AG04449 (cell line): ENCODE measurements around the gene PRMT7.

ENCODE experiments used
- CTCF ChIA-PET: fragments of 350-600 bp; formaldehyde crosslinking; extraction: SDS; loops from one replicate; lab custom pipeline; 2021; ENCODE audit warnings: antibody characterized with exemption; lab: Yijun Ruan, JAX
- POLR2A ChIA-PET: fragments of 400-600, 350-600 bp; formaldehyde crosslinking; extraction: SDS; loops from one replicate; lab custom pipeline; 2020; ENCODE audit warnings: antibody characterized with exemption, inconsistent platforms; lab: Yijun Ruan, JAX
- DNase-seq: peaks from one replicate; pipeline ENCODE4 v3.0.0-alpha.2; 2010; ENCODE audit warnings: low read depth, low spot score
- H3K4me3 ChIP-seq: 2 replicates; pipeline ENCODE4 v1.5.1; 2011; ENCODE audit warnings: low read depth, mild to moderate bottlenecking, control low read depth, low read length
- TF ChIP-seq, protein P1 (sequence below): IDR thresholded peaks from one replicate; pipeline ENCODE4 v1.5.1; 2011; ENCODE audit warnings: mild to moderate bottlenecking, moderate library complexity, low read length, control low read depth, inconsistent platforms; ENCODE audit not compliant: insufficient read depth; ENCODE audit errors: missing control alignments

PRMT7 gene

DNA sequence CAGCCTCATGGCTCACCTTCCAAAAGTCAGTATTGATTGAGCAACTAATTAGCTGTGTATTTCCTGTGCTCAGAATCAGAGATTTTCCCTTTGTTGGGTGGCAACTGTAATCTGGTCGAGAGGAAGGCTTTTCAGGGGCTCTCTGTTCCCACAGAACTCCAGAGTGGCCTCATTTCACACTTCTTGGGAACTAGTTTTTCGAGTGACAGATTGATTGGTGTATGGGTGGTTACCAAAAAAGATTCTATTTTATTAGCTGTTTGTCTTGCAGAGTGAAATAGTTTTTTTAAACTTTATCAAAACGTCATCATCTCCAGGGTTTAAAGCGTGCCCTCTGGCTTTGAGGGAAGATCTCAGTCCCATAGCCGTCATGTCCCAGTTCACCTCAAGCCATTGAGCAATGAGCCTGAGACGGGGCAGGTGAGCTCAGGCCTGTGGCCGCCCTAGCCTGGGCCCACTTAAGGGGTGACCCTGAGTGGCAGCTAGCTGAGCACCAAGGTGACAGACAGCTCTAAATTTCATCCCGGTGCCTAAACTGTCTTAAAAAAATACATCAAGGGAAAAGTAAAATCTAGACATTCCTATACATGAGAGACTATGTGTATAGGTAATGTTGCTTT is 84.5 kb downstream of the PRMT7 start:
- ChIA-PET CTCF (interaction anchor here (1.4 to 12.7 kb wide), 12 partner anchors 8 to 134 kb away, joined by 3 to 230 read pairs (median 14); no protein-coding TSS in a partner anchor), POLR2A (no interaction called here)
- TF ChIP-seq, protein P1, sequence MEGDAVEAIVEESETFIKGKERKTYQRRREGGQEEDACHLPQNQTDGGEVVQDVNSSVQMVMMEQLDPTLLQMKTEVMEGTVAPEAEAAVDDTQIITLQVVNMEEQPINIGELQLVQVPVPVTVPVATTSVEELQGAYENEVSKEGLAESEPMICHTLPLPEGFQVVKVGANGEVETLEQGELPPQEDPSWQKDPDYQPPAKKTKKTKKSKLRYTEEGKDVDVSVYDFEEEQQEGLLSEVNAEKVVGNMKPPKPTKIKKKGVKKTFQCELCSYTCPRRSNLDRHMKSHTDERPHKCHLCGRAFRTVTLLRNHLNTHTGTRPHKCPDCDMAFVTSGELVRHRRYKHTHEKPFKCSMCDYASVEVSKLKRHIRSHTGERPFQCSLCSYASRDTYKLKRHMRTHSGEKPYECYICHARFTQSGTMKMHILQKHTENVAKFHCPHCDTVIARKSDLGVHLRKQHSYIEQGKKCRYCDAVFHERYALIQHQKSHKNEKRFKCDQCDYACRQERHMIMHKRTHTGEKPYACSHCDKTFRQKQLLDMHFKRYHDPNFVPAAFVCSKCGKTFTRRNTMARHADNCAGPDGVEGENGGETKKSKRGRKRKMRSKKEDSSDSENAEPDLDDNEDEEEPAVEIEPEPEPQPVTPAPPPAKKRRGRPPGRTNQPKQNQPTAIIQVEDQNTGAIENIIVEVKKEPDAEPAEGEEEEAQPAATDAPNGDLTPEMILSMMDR, result no peak
- no peak overlapping the region for H3K4me3 ChIP-seq
- DNase-seq, result no peak

- TF ChIP-seq, protein P1, result no peak
- no peak for DNase-seq
- CTCF ChIA-PET, result interaction anchor here (1.1 to 12.7 kb wide), 18 partner anchors 9 to 133 kb away, joined by 3 to 230 read pairs (median 7); no protein-coding TSS in a partner anchor
- POLR2A ChIA-PET, result no interaction called here
- H3K4me3 ChIP-seq, result no peak overlapping the region
Measured at GRCh38 chr16:68395815-68396214, 85.0 kb downstream of the PRMT7 start.

DNA sequence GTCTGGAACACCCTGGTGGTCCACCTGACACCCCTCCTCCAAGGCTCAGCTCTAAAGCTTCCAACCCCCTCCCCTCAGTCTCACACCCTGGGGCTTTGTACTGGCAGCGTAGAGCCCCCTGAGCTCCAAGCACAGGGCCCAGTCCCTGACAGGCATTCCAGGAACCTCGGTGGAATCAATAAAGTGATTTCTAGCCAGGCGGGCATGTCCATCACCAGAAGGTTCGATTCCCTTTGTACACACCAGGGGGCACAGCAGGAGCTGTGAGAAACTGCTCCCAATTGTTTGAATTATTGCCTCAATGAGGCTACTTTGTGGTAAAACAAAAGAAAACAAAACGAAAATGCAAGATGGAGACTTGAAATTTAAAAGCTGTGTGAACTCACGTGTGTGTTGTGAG is 85.7 kb downstream of the PRMT7 start:
- ChIA-PET CTCF (interaction anchor here (0.6 to 12.7 kb wide), 28 partner anchors 10 to 133 kb away, joined by 3 to 230 read pairs (median 5); partner anchors contain the start of gene SMPD3), POLR2A (no interaction called here)
- DNase-seq, result peak; percentile 9

GRCh38 chr16:68397710-68398201 is 86.9 kb downstream of the PRMT7 start:
- DNase-seq, result no peak
- no peak overlapping the region for H3K4me3 ChIP-seq
- ChIA-PET POLR2A (no interaction called here), CTCF (interaction anchor here (0.8 to 12.7 kb wide), 16 partner anchors 9 to 132 kb away, joined by 3 to 230 read pairs (median 7); no protein-coding TSS in a partner anchor)
- TF ChIP-seq, protein P1, result no peak

More for the DNA sequence above, 85.7 kb downstream of the PRMT7 start:
- TF ChIP-seq, protein P1, result peak; percentile 60
- H3K4me3 ChIP-seq, result no peak overlapping the region

GRCh38 chr16:68399456-68399855 is 88.6 kb downstream of the PRMT7 start:
- ChIA-PET POLR2A (no interaction called here), CTCF (interaction anchor here (0.7 to 12.7 kb wide), 6 partner anchors 33 to 129 kb away, joined by 3 to 230 read pairs (median 4); no protein-coding TSS in a partner anchor)
- TF ChIP-seq, protein P1, result no peak
- no peak overlapping the region for H3K4me3 ChIP-seq
- DNase-seq, result no peak

GRCh38 chr16:68400083-68400923 is 89.5 kb downstream of the PRMT7 start:
- POLR2A ChIA-PET, result no interaction called here
- H3K4me3 ChIP-seq, result no peak overlapping the region
- CTCF ChIA-PET, result interaction anchor here (0.7 to 12.7 kb wide), 9 partner anchors 23 to 129 kb away, joined by 3 to 230 read pairs (median 3); partner anchors contain the start of gene SMPD3
- TF ChIP-seq, protein P1, result no peak
- no peak for DNase-seq
